HG03060 (cell line): ENCODE measurements around the gene SLC2A11.
"Not testable (repeated sequence)": the region's sequence is repeated elsewhere in the genome, so short reads cannot be mapped to it uniquely, and the experiment has no call there.

Source experiments
- ATAC-seq: cut with Tn5 transposase; IDR thresholded peaks from one replicate; pipeline ENCODE4 v1.9.1; 2021; ENCODE audit warnings: low read depth, moderate number of reproducible peaks; ENCODE audit not compliant: unreplicated experiment

SLC2A11 gene

DNA sequence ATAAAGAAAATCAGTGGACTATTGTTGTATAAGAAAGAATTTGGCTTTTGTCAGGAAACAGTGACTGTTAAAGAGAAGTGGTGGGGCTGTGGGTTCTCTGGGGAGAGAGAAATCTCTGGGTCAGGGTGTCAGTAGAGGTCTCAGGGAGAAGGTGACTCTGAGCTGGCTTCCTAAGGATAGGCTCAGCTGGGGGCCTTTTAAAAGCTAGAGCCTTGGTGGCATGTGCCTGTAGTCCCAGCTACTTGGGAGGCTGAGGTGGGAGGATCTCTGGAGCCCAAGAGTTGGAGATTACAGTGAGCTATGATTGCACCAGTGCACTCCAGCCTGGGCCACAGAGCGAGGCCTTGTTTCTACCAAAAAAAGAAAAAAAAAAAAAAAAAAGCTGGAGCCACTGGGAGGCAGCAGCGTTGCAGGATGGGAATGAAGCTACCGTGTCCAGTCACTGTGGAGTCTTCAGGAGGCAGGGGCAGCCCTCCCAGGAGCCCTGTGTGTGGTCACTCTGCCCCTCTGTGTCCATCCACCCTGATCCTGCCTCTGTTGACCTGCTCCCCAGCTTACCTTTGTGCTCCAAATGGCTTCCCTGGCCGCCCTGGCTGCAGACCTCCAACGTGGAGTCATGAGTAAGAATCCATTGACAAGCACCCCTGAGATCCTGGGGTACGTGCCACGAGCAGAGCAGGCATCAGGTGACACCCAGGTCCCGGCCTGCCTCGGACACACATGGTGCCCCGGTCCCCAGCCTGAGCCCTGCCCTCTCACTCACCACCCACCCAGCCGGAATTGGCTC is 31.1 kb downstream of the SLC2A11 start:
- no peak for ATAC-seq

DNA sequence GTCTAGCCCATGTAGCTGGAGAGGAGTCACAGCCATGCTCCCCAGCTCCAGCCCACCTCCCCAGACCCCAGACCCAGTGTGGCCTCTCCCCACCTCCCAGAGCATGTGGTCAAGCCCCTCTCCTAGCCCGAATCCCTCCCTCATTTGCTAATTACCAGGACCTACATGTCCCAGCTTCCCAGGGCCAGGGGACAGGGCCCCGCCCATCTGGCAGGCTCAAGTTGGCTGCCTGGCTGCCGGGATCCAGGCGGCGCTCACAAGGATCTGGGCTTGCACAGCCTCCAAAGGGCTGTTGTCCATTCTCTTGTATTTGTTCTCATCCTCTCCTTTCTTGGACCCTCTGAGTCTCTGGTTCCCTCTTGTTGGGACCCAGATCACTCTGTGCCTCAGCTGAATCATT is 31.9 kb downstream of the SLC2A11 start:
- no peak for ATAC-seq

DNA sequence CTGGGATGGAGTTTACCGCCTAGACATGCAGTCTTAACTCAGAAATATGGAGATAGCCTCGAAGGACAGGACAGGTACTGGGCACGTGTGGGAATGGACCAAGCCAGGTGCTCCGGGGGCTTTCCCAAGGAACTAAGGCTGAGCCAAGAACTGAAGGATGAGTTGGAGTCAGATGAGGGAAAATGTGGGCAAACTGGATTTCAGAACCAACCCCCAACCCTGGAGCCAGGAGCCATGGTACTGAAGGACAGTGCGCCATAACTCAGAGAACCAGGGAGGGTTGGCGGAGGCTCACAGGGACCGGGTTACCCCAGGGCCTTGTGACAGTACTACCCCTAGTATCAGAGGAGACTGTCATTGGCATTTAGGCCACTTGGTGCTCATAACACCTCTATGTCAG is 34.1 kb downstream of the SLC2A11 start:
- ATAC-seq, result no peak

- no peak for ATAC-seq
These were observed 34.5 kb downstream of the SLC2A11 start for GRCh38 chr22:23892130-23892529.

GRCh38 chr22:23892706-23893105 is 35.0 kb downstream of the SLC2A11 start:
- no peak for ATAC-seq

DNA sequence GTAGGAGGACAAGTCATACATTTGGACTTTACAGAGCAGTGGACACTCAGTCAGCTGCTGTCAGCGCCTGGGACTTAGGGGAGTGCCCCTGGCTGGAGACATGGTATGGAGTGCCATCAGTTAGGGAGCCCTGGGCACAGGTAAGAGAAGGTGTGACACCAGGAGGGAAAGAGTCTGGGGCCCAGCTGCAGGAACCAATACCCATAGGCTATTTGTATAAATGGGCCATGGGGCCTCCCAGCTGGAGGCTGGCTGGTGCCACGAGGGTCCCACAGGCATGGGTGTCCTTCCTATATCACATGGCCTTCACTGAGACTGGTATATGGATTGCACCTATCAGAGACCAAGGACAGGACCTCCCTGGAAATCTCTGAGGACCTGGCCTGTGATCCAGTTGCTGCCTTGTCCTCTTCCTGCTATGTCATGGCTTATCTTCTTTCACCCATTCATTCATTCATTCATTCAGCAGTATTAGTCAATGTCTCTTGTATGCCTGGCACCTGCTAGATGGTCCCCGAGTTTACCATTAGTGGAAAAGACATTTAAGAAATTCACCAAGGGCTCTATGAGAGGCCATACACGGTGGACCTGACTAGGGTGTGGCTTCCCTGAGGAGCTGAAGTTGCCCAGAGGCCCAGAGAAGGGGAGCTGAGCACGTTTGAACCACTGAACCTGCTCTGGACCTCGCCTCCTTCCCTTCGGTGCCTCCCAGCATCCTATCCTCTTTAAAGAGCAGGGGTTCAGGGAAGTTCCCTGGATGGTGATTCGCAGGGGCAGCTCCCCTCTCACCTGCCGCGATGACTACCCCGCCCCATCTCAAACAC is 35.7 kb downstream of the SLC2A11 start:
- no peak for ATAC-seq

- peak; percentile 63 for ATAC-seq
These were observed 36.5 kb downstream of the SLC2A11 start, which contains the start of gene MIF for GRCh38 chr22:23893945-23894709. TSS of gene MIF (plus strand) at chr22:23894383. CDS start at chr22:23894475, 92 bp downstream.

DNA sequence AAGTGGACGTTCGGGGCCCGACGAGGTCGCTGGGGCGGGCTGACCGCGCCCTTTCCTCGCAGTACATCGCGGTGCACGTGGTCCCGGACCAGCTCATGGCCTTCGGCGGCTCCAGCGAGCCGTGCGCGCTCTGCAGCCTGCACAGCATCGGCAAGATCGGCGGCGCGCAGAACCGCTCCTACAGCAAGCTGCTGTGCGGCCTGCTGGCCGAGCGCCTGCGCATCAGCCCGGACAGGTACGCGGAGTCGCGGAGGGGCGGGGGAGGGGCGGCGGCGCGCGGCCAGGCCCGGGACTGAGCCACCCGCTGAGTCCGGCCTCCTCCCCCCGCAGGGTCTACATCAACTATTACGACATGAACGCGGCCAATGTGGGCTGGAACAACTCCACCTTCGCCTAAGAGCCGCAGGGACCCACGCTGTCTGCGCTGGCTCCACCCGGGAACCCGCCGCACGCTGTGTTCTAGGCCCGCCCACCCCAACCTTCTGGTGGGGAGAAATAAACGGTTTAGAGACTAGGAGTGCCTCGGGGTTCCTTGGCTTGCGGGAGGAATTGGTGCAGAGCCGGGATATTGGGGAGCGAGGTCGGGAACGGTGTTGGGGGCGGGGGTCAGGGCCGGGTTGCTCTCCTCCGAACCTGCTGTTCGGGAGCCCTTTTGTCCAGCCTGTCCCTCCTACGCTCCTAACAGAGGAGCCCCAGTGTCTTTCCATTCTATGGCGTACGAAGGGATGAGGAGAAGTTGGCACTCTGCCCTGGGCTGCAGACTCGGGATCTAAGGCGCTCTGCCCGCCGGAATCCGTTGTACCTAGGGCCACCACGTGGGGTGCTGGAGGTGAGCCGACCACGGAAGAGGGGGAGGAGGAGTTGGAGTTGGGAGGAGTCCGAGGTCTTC is 37.3 kb downstream of the SLC2A11 start:
- ATAC-seq, result no peak

DNA sequence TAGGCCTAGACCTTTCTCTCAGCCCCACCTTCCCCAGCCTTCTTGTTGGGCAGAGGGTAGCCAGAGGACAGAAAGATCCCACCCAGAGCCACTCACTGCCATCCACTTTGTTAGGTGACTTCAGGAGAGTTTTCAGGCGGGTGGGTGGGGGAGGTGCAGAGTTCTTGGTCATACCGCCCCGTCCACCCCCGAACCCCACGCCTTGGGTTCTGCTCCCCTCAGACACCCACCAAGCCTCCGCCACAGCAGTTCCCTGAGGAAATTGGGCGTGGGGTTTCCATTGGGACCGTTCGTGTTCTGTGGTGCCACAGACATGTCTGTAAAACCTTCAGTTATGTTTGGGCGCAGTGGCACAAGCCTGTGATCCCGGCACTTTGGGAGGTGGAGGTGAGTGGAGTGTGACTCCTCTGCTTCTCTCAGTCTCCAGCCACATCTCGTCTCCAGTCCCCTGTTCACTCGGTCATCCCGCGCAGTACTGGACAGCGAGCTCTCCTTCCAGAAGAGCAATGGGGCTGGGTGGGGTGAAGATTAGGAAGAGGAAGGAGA is 38.0 kb downstream of the SLC2A11 start:
- no peak for ATAC-seq

DNA sequence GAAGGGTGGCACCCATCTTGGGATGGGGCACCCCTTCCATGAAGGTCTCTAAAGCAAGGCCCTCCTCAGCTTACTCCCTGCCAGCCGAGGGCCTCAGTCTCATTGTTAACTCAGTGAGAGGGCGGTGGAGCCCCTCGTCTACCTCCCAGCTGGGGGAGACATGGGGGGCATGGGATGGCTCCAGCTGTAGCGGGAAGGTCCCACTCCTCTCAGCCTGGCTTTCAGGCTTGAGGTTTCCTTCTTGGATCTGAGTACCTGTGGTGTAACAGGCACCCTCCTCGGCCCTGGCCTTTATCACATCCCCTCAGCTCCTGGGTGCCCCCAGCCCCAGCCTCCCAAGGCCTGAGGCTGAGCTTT is 38.5 kb downstream of the SLC2A11 start:
- no peak for ATAC-seq

- ATAC-seq, result no peak
These were observed 39.0 kb downstream of the SLC2A11 start for GRCh38 chr22:23896523-23897186.

- no peak for ATAC-seq
These were observed 39.6 kb downstream of the SLC2A11 start for GRCh38 chr22:23897320-23897719.

GRCh38 chr22:23898006-23898974 is 40.6 kb downstream of the SLC2A11 start:
- ATAC-seq, result no peak

DNA sequence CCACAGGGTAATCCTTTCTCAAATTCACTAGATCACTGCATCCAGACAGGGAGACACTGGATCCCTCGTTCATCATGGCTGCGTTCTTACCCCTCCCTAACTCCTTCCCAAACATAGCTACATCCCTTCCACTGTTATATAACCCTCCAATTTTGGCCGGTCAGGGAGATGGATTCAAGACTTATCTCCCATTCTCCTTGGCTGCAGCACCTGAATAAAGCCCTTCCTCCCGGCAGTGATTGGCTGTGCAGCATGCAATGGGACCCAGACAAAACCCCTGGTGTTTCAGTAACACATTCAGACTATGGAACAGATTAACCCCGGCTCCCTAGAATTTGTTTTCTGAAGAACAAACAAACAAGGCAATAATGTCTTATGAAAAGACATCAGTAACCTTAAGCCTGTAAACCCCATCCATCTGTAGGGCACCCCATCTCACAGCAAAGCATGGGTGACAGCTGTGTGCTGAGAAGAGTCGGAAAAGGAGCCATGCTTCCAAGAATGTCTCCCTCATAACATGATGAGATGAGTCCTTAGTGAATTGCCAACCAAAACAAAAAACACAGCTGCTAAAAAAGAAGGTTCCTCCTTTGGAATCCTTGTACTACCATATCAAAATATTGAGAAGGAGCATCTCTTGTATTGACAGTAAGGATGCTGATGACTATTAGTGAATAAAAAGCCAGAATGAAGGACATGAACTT is 41.5 kb downstream of the SLC2A11 start:
- no peak for ATAC-seq

DNA sequence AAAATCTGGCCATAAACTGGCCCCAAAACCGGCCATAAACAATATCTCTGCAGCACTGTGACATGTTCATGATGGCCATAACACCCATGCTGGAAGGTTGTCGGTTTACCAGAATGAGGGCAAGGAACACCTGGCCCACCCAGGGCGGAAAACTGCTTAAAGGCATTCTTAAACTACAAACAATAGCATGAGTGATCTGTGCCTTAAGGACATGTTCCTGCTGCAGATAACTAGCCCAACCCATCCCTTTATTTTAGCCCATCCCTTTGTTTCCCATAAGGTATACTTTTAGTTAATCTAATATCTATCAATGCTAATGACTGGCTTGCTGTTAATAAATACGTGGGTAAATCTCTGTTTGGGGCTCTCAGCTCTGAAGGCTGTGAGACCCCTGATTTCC is 42.6 kb downstream of the SLC2A11 start:
- not testable (repeated sequence) for ATAC-seq

- no peak for ATAC-seq
These were observed 43.9 kb downstream of the SLC2A11 start for GRCh38 chr22:23901600-23901999.

DNA sequence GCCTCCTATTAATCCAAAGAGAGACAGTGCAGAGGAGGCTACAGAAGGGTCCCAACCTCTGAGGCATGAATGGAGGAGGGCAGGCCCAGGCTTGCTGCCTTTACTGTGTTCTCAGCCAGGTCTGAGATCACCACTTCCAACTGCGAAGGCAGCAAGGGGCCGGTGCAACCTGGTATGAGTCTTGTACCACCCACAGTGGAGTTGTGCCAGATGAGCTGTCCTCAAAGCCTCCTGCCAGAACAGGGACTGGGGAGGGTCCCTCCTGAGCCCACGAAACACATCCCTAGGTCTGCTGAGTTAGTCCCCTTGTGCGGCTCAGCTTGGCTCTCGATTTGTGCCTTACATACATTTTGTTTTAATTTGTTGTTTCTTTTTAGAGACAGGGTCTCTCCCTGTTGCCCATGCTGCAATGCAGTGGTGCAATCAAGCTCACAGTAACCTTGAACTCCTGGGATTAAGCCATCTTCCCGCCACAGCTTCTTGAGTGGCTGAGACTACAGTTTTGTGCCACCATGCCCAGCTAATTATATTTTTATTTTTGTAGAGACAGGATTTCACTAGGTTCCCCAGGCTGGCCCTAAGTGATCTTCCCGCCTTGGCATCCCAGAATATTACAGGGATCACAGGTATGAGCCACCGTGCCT is 45.8 kb downstream of the SLC2A11 start:
- no peak for ATAC-seq
